NCI-H146 treated with DMSO at 0.1 percent for 48 hours (cell line): Measurements from ENCODE around the gene PGC.
"Not testable (repeated sequence)": the region's sequence is repeated elsewhere in the genome, so short reads cannot be mapped to it uniquely, and the experiment has no call there.

ENCODE experiments used
- DNase-seq: peaks from one replicate; lab custom pipeline; 2025; ENCODE audit not compliant: unreplicated experiment; lab: John Stamatoyannopoulos, UW

The PGC gene

GRCh38 chr6:41777551-41778285 lies 30.5 kb upstream of the PGC start:
- DNase-seq, result no peak

- DNase-seq, result no peak
These were observed 28.2 kb upstream of the PGC start for GRCh38 chr6:41775293-41775882.

GRCh38 chr6:41774841-41775240 lies 27.6 kb upstream of the PGC start:
- DNase-seq, result no peak

GRCh38 chr6:41771058-41771983 lies 24.1 kb upstream of the PGC start:
- no peak for DNase-seq

- DNase-seq, result no peak
These were observed 23.3 kb upstream of the PGC start for GRCh38 chr6:41770381-41771057.

- DNase-seq, result no peak
These were observed 22.2 kb upstream of the PGC start for GRCh38 chr6:41769376-41769775.

- DNase-seq, result no peak
These were observed 21.5 kb upstream of the PGC start for GRCh38 chr6:41768545-41769308.

- peak; percentile 82 for DNase-seq
These were observed 20.1 kb upstream of the PGC start for GRCh38 chr6:41767112-41767833.

- DNase-seq, result not testable (repeated sequence)
These were observed 19.0 kb upstream of the PGC start for GRCh38 chr6:41766043-41766664.

- no peak for DNase-seq
These were observed 16.3 kb upstream of the PGC start for GRCh38 chr6:41763470-41763869.

GRCh38 chr6:41759905-41760579 lies 12.8 kb upstream of the PGC start:
- no peak for DNase-seq

- DNase-seq, result no peak
These were observed 12.1 kb upstream of the PGC start for GRCh38 chr6:41759106-41759904.

- no peak for DNase-seq
These were observed 11.4 kb upstream of the PGC start for GRCh38 chr6:41758641-41759035.

- no peak for DNase-seq
These were observed 10.9 kb upstream of the PGC start for GRCh38 chr6:41757931-41758640.

- no peak for DNase-seq
These were observed 10.1 kb upstream of the PGC start for GRCh38 chr6:41757271-41757670.

- DNase-seq, result no peak
These were observed 9.2 kb upstream of the PGC start for GRCh38 chr6:41756354-41756753.

GRCh38 chr6:41755895-41756294 lies 8.7 kb upstream of the PGC start:
- no peak for DNase-seq
